HFFc6 (cell line): Measurements from ENCODE around the gene IQCF6. TPM values are rescaled to one million over a fixed set of nuclear protein-coding genes. Genes with fewer than 3 reads are reported as not detected.

ENCODE experiments used
- DNase-seq: peaks from one replicate; pipeline ENCODE4 v3.0.0-alpha.2; 2018
- H3K27ac Mint-ChIP-seq: 2 replicates; pipeline ENCODE4 v1.8.0; 2020; ENCODE audit warnings: mild to moderate bottlenecking, mixed read lengths
- H3K27me3 Mint-ChIP-seq: 2 replicates; pipeline ENCODE4 v1.8.0; 2021; ENCODE audit warnings: mild to moderate bottlenecking, moderate library complexity, mixed read lengths; ENCODE audit not compliant: insufficient read depth
- H3K36me3 Mint-ChIP-seq: 2 replicates; pipeline ENCODE4 v1.8.0; 2021; ENCODE audit warnings: low read depth, mixed read lengths
- H3K4me1 Mint-ChIP-seq: 2 replicates; pipeline ENCODE4 v1.8.0; 2020; ENCODE audit warnings: low read depth, mixed read lengths
- H3K4me3 Mint-ChIP-seq: 2 replicates; pipeline ENCODE4 v1.8.0; 2020; ENCODE audit warnings: mild to moderate bottlenecking, moderate library complexity, mixed read lengths
- H3K9me3 Mint-ChIP-seq: 2 replicates; pipeline ENCODE4 v1.8.0; 2020; ENCODE audit warnings: mild to moderate bottlenecking, mixed read lengths
- long read RNA-seq: library from polyadenylated mRNA; unstranded; transcript quantifications from one replicate; pipeline ENCODE4 v2.0.0, GENCODE V29; 2019
- total RNA-seq, 6 experiments: library from RNA; stranded (reverse); fragmentation: NEBNext Ultra II Directional; extraction: Animal tissue kit (Norgen Biotek cat#: 25700); gene quantifications; 2 replicates in 1 of 6; 3 replicates in 5 of 6; pipeline ENCODE4 v1.2.3, GENCODE V29; 2021
- TF ChIP-seq, protein P1 (sequence below): fragments of 200-600 bp; sonication (generic); IDR thresholded peaks from 2 replicates; pipeline ENCODE4 v1.5.0; 2021; ENCODE audit warnings: antibody characterized with exemption, mild to moderate bottlenecking

IQCF6 gene
- not detected for total RNA-seq
- long read RNA-seq, result 0 reads

DNA sequence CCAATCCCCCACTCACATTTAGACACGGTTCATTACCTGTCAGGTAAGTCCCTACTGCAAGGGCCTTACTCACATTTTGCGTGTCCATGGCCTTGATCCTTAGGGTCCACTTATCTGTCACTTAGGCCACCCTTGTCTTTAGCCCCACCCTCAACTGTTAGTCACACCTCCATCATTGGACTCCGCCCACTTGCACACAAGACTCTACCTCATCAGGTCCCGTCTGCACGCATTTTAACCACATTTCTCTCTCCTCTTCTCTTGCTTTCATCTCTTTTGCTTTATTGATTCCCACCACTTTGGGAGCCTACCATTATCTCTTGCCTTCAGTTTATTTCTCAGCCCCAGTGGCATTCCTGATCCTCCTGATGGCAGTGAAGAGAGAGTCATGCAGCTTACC, at the start of gene IQCF6:
TSS of gene IQCF6 (minus strand) at position 101 of the 400 bp plus-strand sequence. CDS start at position 88, 13 bp downstream.
- Mint-ChIP-seq H3K4me3 (no peak within 1 kb of the TSS), H3K9me3 (no peaks in the 10 kb centered on the region), H3K36me3 (no peaks in the 10 kb centered on the region), H3K27ac (no peak within 1 kb of the TSS), H3K4me1 (no peaks in the 10 kb centered on the region), H3K27me3 (peaks cover 8% of the 10 kb centered on the region)
- DNase-seq, result no peak
- TF ChIP-seq, protein P1, sequence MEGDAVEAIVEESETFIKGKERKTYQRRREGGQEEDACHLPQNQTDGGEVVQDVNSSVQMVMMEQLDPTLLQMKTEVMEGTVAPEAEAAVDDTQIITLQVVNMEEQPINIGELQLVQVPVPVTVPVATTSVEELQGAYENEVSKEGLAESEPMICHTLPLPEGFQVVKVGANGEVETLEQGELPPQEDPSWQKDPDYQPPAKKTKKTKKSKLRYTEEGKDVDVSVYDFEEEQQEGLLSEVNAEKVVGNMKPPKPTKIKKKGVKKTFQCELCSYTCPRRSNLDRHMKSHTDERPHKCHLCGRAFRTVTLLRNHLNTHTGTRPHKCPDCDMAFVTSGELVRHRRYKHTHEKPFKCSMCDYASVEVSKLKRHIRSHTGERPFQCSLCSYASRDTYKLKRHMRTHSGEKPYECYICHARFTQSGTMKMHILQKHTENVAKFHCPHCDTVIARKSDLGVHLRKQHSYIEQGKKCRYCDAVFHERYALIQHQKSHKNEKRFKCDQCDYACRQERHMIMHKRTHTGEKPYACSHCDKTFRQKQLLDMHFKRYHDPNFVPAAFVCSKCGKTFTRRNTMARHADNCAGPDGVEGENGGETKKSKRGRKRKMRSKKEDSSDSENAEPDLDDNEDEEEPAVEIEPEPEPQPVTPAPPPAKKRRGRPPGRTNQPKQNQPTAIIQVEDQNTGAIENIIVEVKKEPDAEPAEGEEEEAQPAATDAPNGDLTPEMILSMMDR, result no peak

DNA sequence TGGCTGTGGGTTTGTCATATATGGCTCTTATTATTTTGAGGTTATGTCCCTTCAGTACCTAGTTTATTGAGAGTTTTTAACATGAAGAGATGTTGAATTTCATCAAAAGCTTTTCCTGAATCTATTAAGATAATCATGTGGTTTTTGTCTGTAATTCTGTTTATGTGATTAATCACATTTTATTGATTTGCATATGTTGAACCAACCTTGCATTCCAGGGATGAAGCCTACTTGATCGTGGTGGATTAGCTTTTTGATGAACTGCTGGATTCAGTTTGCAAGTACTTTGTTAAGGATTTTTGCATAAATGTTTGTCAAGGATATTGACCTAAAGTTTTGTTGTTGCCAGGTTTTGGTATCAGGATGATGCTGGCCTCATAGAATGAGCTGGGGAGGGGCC, 49.3 kb upstream of the IQCF6 start:
- Mint-ChIP-seq H3K4me3 (no peak overlapping the region), H3K27me3 (peaks cover 2% of the 10 kb centered on the region; the same call in 1 of the 2 replicates), H3K27ac (no peak overlapping the region), H3K9me3 (peaks cover 7% of the 10 kb centered on the region; the same call in 1 of the 2 replicates), H3K36me3 (no peaks in the 10 kb centered on the region), H3K4me1 (no peaks in the 10 kb centered on the region)
- TF ChIP-seq, protein P1, result no peak
- DNase-seq, result no peak

DNA sequence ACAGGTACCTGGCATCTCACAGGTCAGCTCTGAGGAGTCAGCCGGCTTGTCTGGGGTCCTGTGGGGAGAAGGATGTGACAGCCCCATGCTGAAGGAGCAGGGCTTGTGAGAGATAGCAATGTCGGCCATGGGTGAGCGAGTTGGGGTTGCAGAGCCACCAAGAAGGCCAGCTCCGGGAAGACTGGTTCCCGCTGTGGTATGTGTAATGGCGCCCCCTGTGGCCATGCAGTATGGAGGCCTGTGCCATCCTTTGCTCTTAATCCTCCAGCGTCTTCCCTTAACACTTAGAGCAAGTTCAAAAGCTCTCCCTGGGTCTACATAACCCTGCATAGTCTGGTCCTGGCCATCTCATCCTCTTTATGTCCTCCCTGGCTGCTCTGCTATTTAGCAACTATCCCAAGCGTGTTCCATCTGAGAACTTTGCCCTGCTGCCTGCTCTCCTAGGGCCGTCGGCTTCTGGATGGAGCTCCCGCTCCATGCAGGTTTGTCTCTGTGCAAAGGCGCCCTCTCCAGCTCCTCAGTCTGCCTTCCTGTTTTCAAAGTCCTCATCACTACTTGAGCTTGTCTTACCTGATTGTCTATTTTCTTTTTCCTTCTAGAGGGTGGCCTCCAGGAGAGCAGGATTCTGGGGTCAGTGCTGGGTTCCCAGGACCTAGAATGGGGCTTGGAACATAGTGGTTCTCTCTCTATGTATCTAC, 40.8 kb upstream of the IQCF6 start:
- Mint-ChIP-seq H3K9me3 (no peaks in the 10 kb centered on the region), H3K4me3 (no peak overlapping the region), H3K27me3 (peaks cover 11% of the 10 kb centered on the region), H3K36me3 (no peaks in the 10 kb centered on the region), H3K27ac (no peak overlapping the region), H3K4me1 (no peaks in the 10 kb centered on the region)
- TF ChIP-seq, protein P1, result peak; percentile 68
- no peak for DNase-seq

DNA sequence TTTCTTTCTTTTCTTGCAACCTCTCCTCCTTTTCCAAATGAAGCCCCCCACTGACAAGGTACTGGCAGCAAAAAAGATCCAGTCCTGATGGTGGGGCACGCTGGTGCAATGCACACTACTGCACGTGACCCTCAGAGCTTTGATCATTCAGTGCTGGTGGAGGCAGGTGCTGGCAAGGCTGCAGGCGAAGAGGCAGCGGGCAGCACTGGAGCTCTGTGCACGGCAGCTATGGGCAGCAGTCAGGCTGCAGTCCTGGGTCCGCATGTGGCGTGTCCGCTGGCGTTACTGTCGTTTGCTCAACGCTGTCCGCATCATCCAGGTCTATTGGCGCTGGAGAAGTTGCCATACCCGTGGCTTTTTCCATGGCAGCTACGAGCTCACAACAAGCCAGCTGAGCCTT, 40.1 kb upstream of the IQCF6 start:
- no peaks in the 10 kb centered on the region for H3K4me1 Mint-ChIP-seq
- DNase-seq, result no peak
- H3K27ac Mint-ChIP-seq, result no peak overlapping the region
- H3K4me3 Mint-ChIP-seq, result no peak overlapping the region
- TF ChIP-seq, protein P1, result no peak
- H3K27me3 Mint-ChIP-seq, result peaks cover 11% of the 10 kb centered on the region
- H3K9me3 Mint-ChIP-seq, result no peaks in the 10 kb centered on the region
- no peaks in the 10 kb centered on the region for H3K36me3 Mint-ChIP-seq

DNA sequence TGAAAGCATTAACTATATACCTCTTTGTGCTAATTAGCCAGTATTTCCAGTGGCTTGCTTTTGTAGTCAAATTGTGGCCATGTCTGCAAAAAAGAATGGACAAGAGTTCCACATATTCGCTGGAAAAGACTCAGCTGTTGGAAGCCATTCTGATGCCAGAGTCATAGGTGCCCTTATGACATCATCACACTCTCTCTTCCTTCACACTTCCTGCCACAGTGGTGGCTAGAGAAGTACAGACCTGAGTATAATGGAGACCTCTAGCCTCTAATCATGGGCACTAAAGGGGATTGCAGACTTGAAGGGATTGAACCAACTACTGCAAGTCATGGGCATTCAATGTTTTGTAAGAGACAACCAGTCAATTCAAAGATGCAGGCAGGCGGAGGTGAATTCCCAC, 38.3 kb upstream of the IQCF6 start:
- H3K9me3 Mint-ChIP-seq, result no peaks in the 10 kb centered on the region
- H3K27me3 Mint-ChIP-seq, result peaks cover 12% of the 10 kb centered on the region
- H3K27ac Mint-ChIP-seq, result no peak overlapping the region
- H3K4me1 Mint-ChIP-seq, result no peaks in the 10 kb centered on the region
- H3K36me3 Mint-ChIP-seq, result no peaks in the 10 kb centered on the region
- no peak overlapping the region for H3K4me3 Mint-ChIP-seq
- DNase-seq, result no peak
- TF ChIP-seq, protein P1, result no peak
